Measurements from ENCODE around the gene HHLA2. TPM values are rescaled to one million over a fixed set of nuclear protein-coding genes. Genes with fewer than 3 reads are reported as not detected.

The HHLA2 gene
- total and polyA plus RNA-seq, 2 of the 8 experiments (the other 6 are each of a cell fraction or from before 2014, with no cell fraction given), result not detected

GRCh38 chr3:108329947-108330346, 33.6 kb downstream of the HHLA2 start:
- no peak overlapping the region for H3K23ac ChIP-seq (ENCODE audit: insufficient read length)
- no peak overlapping the region for H2BK5ac ChIP-seq (ENCODE audit: low read depth, low read length)
- no peak overlapping the region for H3K14ac ChIP-seq (ENCODE audit: insufficient read length)
- no peak overlapping the region for H2BK15ac ChIP-seq (ENCODE audit: low read length)
- no peak overlapping the region for H3K4ac ChIP-seq (replicated peaks; ENCODE audit: insufficient read length, low read depth, low read length)
- no peak overlapping the region for H3K4me3 ChIP-seq (ENCODE audit: extremely low read depth in 1 of 4, insufficient read depth in 2 of 4, low read depth in 3 of 4, low read length in 4 of 4)
- no peak overlapping the region for H2AFZ ChIP-seq (ENCODE audit: low read length)
- H3K9ac ChIP-seq (replicated peaks in 1 of 4; ENCODE audit: extremely low read depth in 1 of 4, low read depth in 3 of 4, low read length in 3 of 4), result no peak overlapping the region
- no peak overlapping the region for H4K8ac ChIP-seq (ENCODE audit: extremely low read depth, insufficient read depth, low read length)
- FAIRE-seq, result no peak
- H3K4me1 ChIP-seq (replicated peaks in 1 of 4; ENCODE audit: control insufficient read depth in 3 of 4, insufficient read depth in 4 of 4, low read length in 3 of 4), result no peaks in the 10 kb centered on the region
- ChIA-PET POLR2A (ENCODE audit: partially characterized antibody) (no interaction called here), CTCF (ENCODE audit: partially characterized antibody) (interaction anchor here (0.9 kb wide), 2 partner anchors 11 to 37 kb away, joined by 3 read pairs; no protein-coding TSS in a partner anchor)
- H2AK5ac ChIP-seq (ENCODE audit: low read depth, low read length), result no peak overlapping the region
- H3K27me3 ChIP-seq (replicated peaks in 1 of 4; ENCODE audit: control insufficient read depth in 3 of 4, extremely low read depth in 1 of 4, insufficient read depth in 3 of 4, low read length in 3 of 4), result no peaks in the 10 kb centered on the region
- H3K56ac ChIP-seq (replicated peaks; ENCODE audit: insufficient read length, low read depth, low read length), result no peak overlapping the region
- H3K79me2 ChIP-seq (ENCODE audit: control insufficient read depth in 1 of 2, insufficient read depth in 2 of 2, low read length in 2 of 2), result no peaks in the 10 kb centered on the region
- no peak overlapping the region for H3K27ac ChIP-seq (ENCODE audit: low read depth, low read length)
- no peak overlapping the region for H2BK120ac ChIP-seq (replicated peaks; ENCODE audit: low read depth, low read length)
- H3K18ac ChIP-seq (ENCODE audit: extremely low read depth, low read length), result no peak overlapping the region
- H4K5ac ChIP-seq (ENCODE audit: insufficient read length, low read depth, low read length), result no peak overlapping the region
- no peak for DNase-seq (ENCODE audit: low read depth in 1 of 2, low spot score in 2 of 2)
- no peak for TF ChIP-seq MAFK (IDR thresholded peaks at IDR 0.05; ENCODE audit: low read depth, low read length)
- TF ChIP-seq JUND (IDR thresholded peaks at IDR 0.05; ENCODE audit: low read length), result no peak
- no peak for TF ChIP-seq TBP (IDR thresholded peaks at IDR 0.05; ENCODE audit: low read depth, low read length)
- no peak for TF ChIP-seq SIX5 (IDR thresholded peaks at IDR 0.05; ENCODE audit: low read depth, low read length)
- no peak for TF ChIP-seq TEAD4 (IDR thresholded peaks at IDR 0.05; ENCODE audit: low read depth, low read length)
- no peak for TF ChIP-seq CHD2 (IDR thresholded peaks at IDR 0.05; ENCODE audit: low read length)
- TF ChIP-seq E2F6 (IDR thresholded peaks at IDR 0.05), result no peak
- TF ChIP-seq BRCA1 (IDR thresholded peaks at IDR 0.05; ENCODE audit: low read depth, low read length), result no peak
- no peak for TF ChIP-seq GABPA (IDR thresholded peaks at IDR 0.05; ENCODE audit: borderline replicate concordance, insufficient read depth, low read length)
- no peak for TF ChIP-seq YY1 (IDR thresholded peaks at IDR 0.05; ENCODE audit: low read depth, low read length)
- no peak overlapping the region for H2BK12ac ChIP-seq (ENCODE audit: low read depth, low read length)
- H3K4me2 ChIP-seq (ENCODE audit: insufficient read depth in 1 of 2, low read depth in 2 of 2, low read length in 2 of 2), result no peak overlapping the region
- no peak overlapping the region for H2BK20ac ChIP-seq (ENCODE audit: low read length)
- no peaks in the 10 kb centered on the region for H3K9me3 ChIP-seq (ENCODE audit: insufficient read depth in 2 of 2, low read depth in 1 of 2, low read length in 1 of 2)
- no peak overlapping the region for H4K91ac ChIP-seq (replicated peaks; ENCODE audit: insufficient read length, low read length)
- H4K20me1 ChIP-seq (replicated peaks in 1 of 2; ENCODE audit: control insufficient read depth in 1 of 2, insufficient read depth in 2 of 2, low read length in 2 of 2), result no peaks in the 10 kb centered on the region
- no peaks in the 10 kb centered on the region for H3K23me2 ChIP-seq (ENCODE audit: low read depth, low read length)
- no peaks in the 10 kb centered on the region for H3K36me3 ChIP-seq (ENCODE audit: control insufficient read depth in 2 of 4, insufficient read depth in 4 of 4, low read length in 3 of 4)
- H3K79me1 ChIP-seq (ENCODE audit: low read depth, low read length), result no peaks in the 10 kb centered on the region
